Esophagus muscularis mucosa (tissue), 4 donors: ENCODE data around the gene GRIFIN.

Experiments used
- EP300 ChIP-seq: sonication (generic); formaldehyde crosslinking; IDR thresholded peaks from one replicate; pipeline ENCODE4 v1.6.1; 2017; ENCODE audit warnings: antibody characterized with exemption
- POLR2A ChIP-seq: fragments of 450-650 bp; IDR thresholded peaks from one replicate; pipeline ENCODE4 v1.6.1; 2017; ENCODE audit warnings: antibody characterized with exemption, moderate library complexity, mild to moderate bottlenecking, low read depth
- POLR2AphosphoS5 ChIP-seq, 2 donors: sonication (generic); formaldehyde crosslinking; IDR thresholded peaks; one replicate each; pipeline ENCODE4 v1.6.1; 2017; ENCODE audit warnings: antibody characterized with exemption in 2 of 2
- TF ChIP-seq, protein P1 (sequence below), 3 experiments: fragments of 200-600 bp in 2 of 3; fragments of 450-650 bp in 1 of 3; sonication (generic) in 2 of 3; IDR thresholded peaks; one replicate each; pipeline ENCODE4 v1.5.1; 2017 to 2019; ENCODE audit warnings: antibody characterized with exemption in 3 of 3, mild to moderate bottlenecking in 2 of 3, moderate library complexity in 1 of 3

DNA sequence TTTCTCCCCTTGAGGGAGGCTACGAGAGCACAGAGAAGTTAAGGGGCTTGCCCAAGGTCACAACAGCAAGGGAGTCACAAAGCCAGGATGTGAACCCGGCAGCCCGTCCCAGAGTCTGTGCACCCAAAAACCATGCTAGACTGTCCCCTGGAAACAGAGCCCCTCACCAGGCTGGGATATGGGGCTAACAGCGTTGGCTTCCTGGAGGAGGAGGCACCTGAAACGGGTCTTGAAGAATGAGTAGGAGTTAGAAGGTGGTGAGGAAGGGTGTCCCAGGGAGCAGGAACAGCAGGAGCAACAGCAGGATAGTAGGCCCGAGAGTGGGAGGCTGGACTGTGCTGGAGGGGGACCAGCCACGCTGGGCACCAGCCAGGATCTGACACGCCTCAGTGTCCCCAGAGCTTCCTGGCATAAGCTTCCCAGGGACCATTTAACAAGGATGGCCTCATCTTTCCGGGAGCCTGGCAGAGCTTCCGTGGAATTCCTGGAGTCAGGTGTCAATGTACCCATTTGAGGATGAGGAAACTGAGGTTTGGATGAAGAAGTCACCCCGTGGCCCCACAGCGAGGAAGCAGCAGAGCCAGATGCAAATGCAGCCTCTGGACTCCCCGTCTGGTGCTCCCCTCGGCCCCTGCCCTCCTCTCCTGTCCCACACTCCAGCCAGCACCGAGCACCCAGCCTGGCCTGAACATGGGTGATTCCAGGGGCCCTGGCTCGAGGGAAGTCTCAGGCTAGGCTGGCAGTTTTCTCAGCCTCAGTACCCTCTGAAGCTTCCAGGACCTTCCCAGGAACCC is 3.3 kb upstream of the GRIFIN start:
- TF ChIP-seq, protein P1, sequence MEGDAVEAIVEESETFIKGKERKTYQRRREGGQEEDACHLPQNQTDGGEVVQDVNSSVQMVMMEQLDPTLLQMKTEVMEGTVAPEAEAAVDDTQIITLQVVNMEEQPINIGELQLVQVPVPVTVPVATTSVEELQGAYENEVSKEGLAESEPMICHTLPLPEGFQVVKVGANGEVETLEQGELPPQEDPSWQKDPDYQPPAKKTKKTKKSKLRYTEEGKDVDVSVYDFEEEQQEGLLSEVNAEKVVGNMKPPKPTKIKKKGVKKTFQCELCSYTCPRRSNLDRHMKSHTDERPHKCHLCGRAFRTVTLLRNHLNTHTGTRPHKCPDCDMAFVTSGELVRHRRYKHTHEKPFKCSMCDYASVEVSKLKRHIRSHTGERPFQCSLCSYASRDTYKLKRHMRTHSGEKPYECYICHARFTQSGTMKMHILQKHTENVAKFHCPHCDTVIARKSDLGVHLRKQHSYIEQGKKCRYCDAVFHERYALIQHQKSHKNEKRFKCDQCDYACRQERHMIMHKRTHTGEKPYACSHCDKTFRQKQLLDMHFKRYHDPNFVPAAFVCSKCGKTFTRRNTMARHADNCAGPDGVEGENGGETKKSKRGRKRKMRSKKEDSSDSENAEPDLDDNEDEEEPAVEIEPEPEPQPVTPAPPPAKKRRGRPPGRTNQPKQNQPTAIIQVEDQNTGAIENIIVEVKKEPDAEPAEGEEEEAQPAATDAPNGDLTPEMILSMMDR (IDR thresholded peaks at IDR 0.05): no peak
- no peak for TF ChIP-seq POLR2A
- no peak for TF ChIP-seq POLR2AphosphoS5 (IDR thresholded peaks at IDR 0.05)
- no peak for TF ChIP-seq EP300
